DND-41 (cell line): ENCODE data around the gene SP140L.

Source experiments
- ATAC-seq: fragments of 200-7000 bp; cut with Tn5 transposase; 3 replicates; pipeline ENCODE4 v1.9.1; 2021; ENCODE audit warnings: low read depth; ENCODE audit not compliant: insufficient read depth
- DNase-seq: peaks from one replicate; pipeline ENCODE4 v3.0.0-alpha.2; 2020
- H2AFZ ChIP-seq: 2 replicates; pipeline ENCODE4 v1.6.0; 2012; ENCODE audit warnings: low read depth, low read length
- H3K27ac ChIP-seq: 2 replicates; pipeline ENCODE4 v1.5.1; 2012; ENCODE audit warnings: low read length, inconsistent platforms
- H3K27me3 ChIP-seq: fragments of 200-600 bp; sonication (generic); 2 replicates; pipeline ENCODE4 v1.6.0; 2012; ENCODE audit warnings: low read length, mild to moderate bottlenecking, inconsistent platforms; ENCODE audit not compliant: insufficient read depth, poor library complexity
- H3K36me3 ChIP-seq: 2 replicates; pipeline ENCODE4 v1.5.1; 2012; ENCODE audit warnings: low read length, inconsistent platforms; ENCODE audit not compliant: insufficient read depth
- H3K4me1 ChIP-seq: 2 replicates; pipeline ENCODE4 v1.5.1; 2012; ENCODE audit warnings: mild to moderate bottlenecking, low read length; ENCODE audit not compliant: insufficient read depth
- H3K4me2 ChIP-seq: 2 replicates; pipeline ENCODE4 v1.6.0; 2012; ENCODE audit warnings: mild to moderate bottlenecking, moderate library complexity, low read length, inconsistent platforms; ENCODE audit not compliant: insufficient read depth
- H3K4me3 ChIP-seq, 2 experiments: fragments of 200-600 bp in 1 of 2; shearing (Covaris generic) in 1 of 2; 2 replicates each; pipeline ENCODE4 v1.5.1; 2012 to 2016; ENCODE audit warnings: inconsistent platforms in 2 of 2, low read length in 2 of 2, mild to moderate bottlenecking in 2 of 2, low read depth in 1 of 2, moderate library complexity in 1 of 2
- H3K79me2 ChIP-seq: 2 replicates; pipeline ENCODE4 v1.6.0; 2012; ENCODE audit warnings: low read length, inconsistent platforms; ENCODE audit not compliant: insufficient read depth
- H3K9ac ChIP-seq: 2 replicates; pipeline ENCODE4 v1.6.0; 2012; ENCODE audit warnings: low read depth, mild to moderate bottlenecking, inconsistent platforms, low read length, moderate library complexity
- H3K9me3 ChIP-seq: 2 replicates; pipeline ENCODE4 v1.5.1; 2012; ENCODE audit warnings: low read length, moderate library complexity, mild to moderate bottlenecking, inconsistent platforms; ENCODE audit not compliant: insufficient read depth, severe bottlenecking
- H4K20me1 ChIP-seq: 2 replicates; pipeline ENCODE4 v1.6.0; 2012; ENCODE audit warnings: low read length; ENCODE audit not compliant: insufficient read depth
- CTCF ChIP-seq: IDR thresholded peaks from 2 replicates; pipeline ENCODE4 v1.5.1; 2012; ENCODE audit warnings: borderline replicate concordance, low read length, moderate library complexity, mild to moderate bottlenecking; ENCODE audit not compliant: poor library complexity, severe bottlenecking; ENCODE audit errors: extremely low read depth
- EZH2 ChIP-seq: IDR thresholded peaks from 3 replicates; pipeline ENCODE4 v1.6.1; 2012; ENCODE audit warnings: borderline replicate concordance, low read depth, mild to moderate bottlenecking, moderate library complexity, low read length, inconsistent platforms; ENCODE audit not compliant: severe bottlenecking

Gene SP140L

DNA sequence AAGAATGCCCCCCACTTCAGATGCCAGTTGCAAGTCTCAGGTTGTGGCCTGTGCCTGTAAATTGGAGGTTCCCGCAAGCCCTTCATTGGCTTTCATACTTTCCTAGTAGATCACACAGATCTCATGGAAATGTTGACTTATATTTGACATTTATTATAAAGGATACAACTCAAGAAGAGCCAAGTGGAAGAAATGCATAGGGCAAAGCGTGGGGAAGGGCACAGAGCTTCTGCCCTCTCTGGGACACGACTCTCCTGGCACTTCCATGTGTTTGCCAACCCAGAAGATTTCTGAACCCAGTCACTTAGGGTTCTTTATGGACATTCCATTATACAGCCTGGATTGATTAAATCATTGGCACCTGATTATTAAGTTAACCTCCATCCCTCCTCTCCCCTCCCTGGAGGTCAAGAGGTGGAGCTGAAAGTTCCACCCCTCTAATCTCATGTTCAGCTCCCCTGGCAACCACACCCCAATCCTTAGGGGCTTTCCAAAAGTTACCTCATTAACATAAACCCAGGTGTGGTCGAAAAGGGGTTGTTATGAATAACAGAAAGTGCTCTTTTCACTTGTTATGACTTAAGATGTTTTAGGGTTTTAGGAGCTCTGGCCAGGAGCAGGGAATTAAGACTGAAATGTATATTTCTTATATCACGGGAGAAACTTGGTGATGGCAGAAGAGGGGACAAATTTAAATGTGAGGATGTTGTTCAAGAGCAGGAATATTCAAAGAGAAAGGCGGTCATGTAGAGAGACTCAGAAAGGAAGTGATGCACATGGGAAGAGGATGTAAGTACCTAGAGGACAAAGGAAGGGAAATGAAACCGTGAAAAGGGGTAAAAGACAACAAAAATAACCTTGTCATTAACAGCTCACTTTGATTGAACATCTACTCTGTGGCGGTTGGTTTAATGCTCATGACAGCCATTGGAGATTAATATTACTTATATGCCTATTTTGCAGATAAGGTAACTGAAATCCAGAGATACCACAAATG lies 120.8 kb downstream of the SP140L start:
- no peak overlapping the region for H3K4me3 ChIP-seq
- H3K36me3 ChIP-seq = peaks cover 87% of the 10 kb centered on the region
- peaks cover 17% of the 10 kb centered on the region; the same call in 1 of the 2 replicates for H3K79me2 ChIP-seq
- no peak overlapping the region for H3K9ac ChIP-seq
- no peak overlapping the region for H3K27ac ChIP-seq
- H3K9me3 ChIP-seq = no peaks in the 10 kb centered on the region
- no peak overlapping the region for H2AFZ ChIP-seq
- ATAC-seq = no peak
- TF ChIP-seq CTCF = no peak
- TF ChIP-seq EZH2 = no peak
- no peak for DNase-seq
- H3K27me3 ChIP-seq = no peaks in the 10 kb centered on the region
- no peak overlapping the region for H3K4me2 ChIP-seq
- no peaks in the 10 kb centered on the region for H4K20me1 ChIP-seq
- H3K4me1 ChIP-seq = no peaks in the 10 kb centered on the region

DNA sequence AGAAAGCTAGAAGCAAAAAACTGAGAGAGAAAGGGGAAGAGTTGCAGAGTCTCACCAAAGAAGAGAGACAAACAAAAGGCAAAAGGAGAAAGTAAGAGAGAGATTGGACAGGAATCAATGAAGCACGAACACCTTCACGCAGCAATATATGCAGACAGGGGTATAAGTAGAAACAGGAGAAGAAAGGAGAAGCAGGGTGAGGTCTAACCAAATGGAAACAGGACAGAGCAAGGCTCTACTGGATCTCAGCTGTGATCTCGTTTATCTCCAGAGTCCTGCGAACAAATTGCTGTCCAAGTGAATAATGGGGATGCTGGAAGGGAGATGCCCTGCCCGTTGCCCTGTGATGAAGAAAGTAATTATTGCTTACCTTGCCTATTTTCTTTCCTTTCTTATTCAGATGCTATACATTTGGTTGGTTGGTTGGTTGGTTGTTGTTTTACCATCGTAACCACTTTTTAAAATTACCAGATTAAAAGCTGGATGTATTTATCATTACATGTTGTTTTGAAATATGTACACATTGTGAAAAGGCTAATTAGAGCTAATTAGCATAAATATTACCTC lies 123.0 kb downstream of the SP140L start:
- H3K9ac ChIP-seq = no peak overlapping the region
- ATAC-seq = no peak
- peaks cover 78% of the 10 kb centered on the region for H3K36me3 ChIP-seq
- no peak overlapping the region for H3K27ac ChIP-seq
- TF ChIP-seq EZH2 = no peak
- no peak for TF ChIP-seq CTCF
- H3K79me2 ChIP-seq = no peaks in the 10 kb centered on the region
- no peak overlapping the region for H2AFZ ChIP-seq
- no peak overlapping the region for H3K4me3 ChIP-seq
- H3K4me1 ChIP-seq = no peaks in the 10 kb centered on the region
- peaks cover 4% of the 10 kb centered on the region for H3K9me3 ChIP-seq
- no peaks in the 10 kb centered on the region for H4K20me1 ChIP-seq
- no peaks in the 10 kb centered on the region for H3K27me3 ChIP-seq
- no peak overlapping the region for H3K4me2 ChIP-seq
- DNase-seq = no peak

GRCh38 chr2:230453006-230453405 lies 126.0 kb downstream of the SP140L start:
- Histone ChIP-seq H3K9ac (no peak overlapping the region), H3K27ac (no peak overlapping the region), H4K20me1 (no peaks in the 10 kb centered on the region), H3K9me3 (peaks cover 9% of the 10 kb centered on the region), H3K4me1 (no peaks in the 10 kb centered on the region), H3K4me2 (no peak overlapping the region), H3K4me3 (no peak overlapping the region), H3K27me3 (no peaks in the 10 kb centered on the region), H3K79me2 (no peaks in the 10 kb centered on the region), H3K36me3 (peaks cover 77% of the 10 kb centered on the region), H2AFZ (no peak overlapping the region)
- TF ChIP-seq EZH2 (no peak), CTCF (no peak)
- ATAC-seq = no peak
- no peak for DNase-seq
